A172 (cell line): Measurements from ENCODE around the gene XRCC4. TPM values are rescaled to one million over a fixed set of nuclear protein-coding genes. Genes with fewer than 3 reads are reported as not detected.
"Not testable (repeated sequence)": the region's sequence is repeated elsewhere in the genome, so short reads cannot be mapped to it uniquely, and the experiment has no call there.

Experiments used
- DNase-seq: peaks from one replicate; pipeline ENCODE4 v3.0.0-alpha.2; 2015; ENCODE audit warnings: low spot score
- total RNA-seq: library from RNA; depleted of rRNA; stranded (reverse); fragments of >200 nt; shearing (Covaris generic); gene quantifications from 2 replicates; pipeline ENCODE4 v1.2.3, GENCODE V29; 2014; rRNA removed

Gene XRCC4
- 34.0 and 47.7 TPM in 2 replicates for total RNA-seq

GRCh38 chr5:83076742-83077661 lies at the start of gene XRCC4, which contains the start of gene TMEM167A:
Gene XRCC4 (plus strand): TSS chr5:83077547. CDS start chr5:83104920, 27,373 bp downstream.
Gene TMEM167A (minus strand): TSS chr5:83077394. CDS start chr5:83077323, 71 bp downstream.
- peak; percentile 99 for DNase-seq

GRCh38 chr5:83029912-83030311 lies 47.4 kb upstream of the XRCC4 start:
- no peak for DNase-seq

- DNase-seq: no peak
These were observed 46.0 kb upstream of the XRCC4 start for GRCh38 chr5:83031381-83031780.

- DNase-seq: no peak
These were observed 43.3 kb upstream of the XRCC4 start for GRCh38 chr5:83034036-83034435.

- no peak for DNase-seq
These were observed 42.7 kb upstream of the XRCC4 start for GRCh38 chr5:83034528-83035207.

GRCh38 chr5:83035373-83036100 lies 41.8 kb upstream of the XRCC4 start:
- no peak for DNase-seq

GRCh38 chr5:83036991-83037575 lies 40.3 kb upstream of the XRCC4 start:
- DNase-seq: no peak

- no peak for DNase-seq
These were observed 38.4 kb upstream of the XRCC4 start for GRCh38 chr5:83038924-83039323.

GRCh38 chr5:83042507-83042906 lies 34.8 kb upstream of the XRCC4 start:
- no peak for DNase-seq

GRCh38 chr5:83044926-83045325 lies 32.4 kb upstream of the XRCC4 start:
- DNase-seq: no peak

GRCh38 chr5:83048277-83048676 lies 29.1 kb upstream of the XRCC4 start:
- DNase-seq: no peak

- no peak for DNase-seq
These were observed 28.5 kb upstream of the XRCC4 start for GRCh38 chr5:83048811-83049210.

GRCh38 chr5:83049370-83049885 lies 27.9 kb upstream of the XRCC4 start:
- no peak for DNase-seq

- no peak for DNase-seq
These were observed 26.5 kb upstream of the XRCC4 start for GRCh38 chr5:83050723-83051340.

GRCh38 chr5:83055166-83055565 lies 22.2 kb upstream of the XRCC4 start:
- DNase-seq: no peak

GRCh38 chr5:83058726-83059125 lies 18.6 kb upstream of the XRCC4 start:
- no peak for DNase-seq

GRCh38 chr5:83059341-83059740 lies 18.0 kb upstream of the XRCC4 start:
- no peak for DNase-seq

- no peak for DNase-seq
These were observed 10.7 kb upstream of the XRCC4 start for GRCh38 chr5:83066548-83067110.

GRCh38 chr5:83067377-83067776 lies 10.0 kb upstream of the XRCC4 start:
- not testable (repeated sequence) for DNase-seq

- DNase-seq: no peak
These were observed 8.1 kb upstream of the XRCC4 start for GRCh38 chr5:83069096-83069799.
